Measurements from ENCODE around the gene CAPRIN2. TPM values are rescaled to one million over a fixed set of nuclear protein-coding genes. Genes with fewer than 3 reads are reported as not detected.

Gene CAPRIN2
- total and polyA plus RNA-seq, 2 of the 8 experiments (the other 6 are each of a cell fraction or from before 2014, with no cell fraction given): 24.8 to 52.0 TPM

DNA sequence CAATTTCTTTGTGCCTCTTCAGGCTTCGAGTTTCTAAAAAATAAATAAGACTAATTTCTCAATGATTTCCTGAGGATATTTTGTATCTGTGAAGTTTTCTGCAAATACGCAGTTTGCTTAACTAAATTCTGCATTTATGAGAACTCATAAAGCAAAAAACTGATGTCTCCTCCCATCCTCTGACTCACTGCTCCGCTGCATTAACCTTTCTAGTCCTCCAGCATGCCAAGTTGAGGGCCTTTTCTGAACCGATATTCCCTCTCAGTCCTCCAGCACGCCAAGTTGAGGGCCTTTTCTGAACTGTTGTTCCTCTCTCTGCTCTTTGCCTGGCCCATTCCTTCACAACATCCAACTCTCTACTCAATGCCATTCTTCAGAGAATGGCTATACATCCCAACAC lies 62.3 kb downstream of the CAPRIN2 start (continued):
- TF ChIP-seq JUN (IDR thresholded peaks at IDR 0.05; ENCODE audit: low read depth, low read length) (no peak), SP1 (IDR thresholded peaks at IDR 0.05; ENCODE audit: low read depth, low read length) (no peak), RXRA (IDR thresholded peaks at IDR 0.05; ENCODE audit: insufficient read depth, low read depth, low read length) (no peak)

Measured in H1 (cell line).